Measurements from ENCODE around the gene RAB9A. TPM values are rescaled to one million over a fixed set of nuclear protein-coding genes. Genes with fewer than 3 reads are reported as not detected.

RAB9A gene
- total and polyA plus RNA-seq, 10 of the 15 experiments (the other 5 are each of a cell fraction or from before 2014, with no cell fraction given): 42.1 to 142 (median 49.9) TPM

- TF ChIP-seq MLLT1 (IDR thresholded peaks at IDR 0.05): peak; percentile 87; the same call in 1 of the 2 replicates
- TF ChIP-seq PRDM15 (CRISPR knock-in tag; IDR thresholded peaks at IDR 0.05): no peak
- no peak for TF ChIP-seq RELB (IDR thresholded peaks at IDR 0.05; ENCODE audit: low read depth)
- TF ChIP-seq SIN3A (IDR thresholded peaks at IDR 0.05; ENCODE audit: low read depth, low read length): peak; percentile 33; the same call in 1 of the 2 replicates
- TF ChIP-seq YY1 (IDR thresholded peaks at IDR 0.05; ENCODE audit: low read depth, low read length): peak; percentile 90
- TF ChIP-seq ASH2L (IDR thresholded peaks at IDR 0.05; ENCODE audit: borderline replicate concordance, low read depth): 0 out of 2 replicates have a peak, but pooled peaks have one; percentile 36
- TF ChIP-seq WRNIP1 (IDR thresholded peaks at IDR 0.05; ENCODE audit: borderline replicate concordance, low read depth, low read length): 0 out of 2 replicates have a peak, but pooled peaks have one; percentile 47
- TF ChIP-seq POU2F2 (IDR thresholded peaks at IDR 0.05; ENCODE audit: borderline replicate concordance, low read depth, low read length): 0 out of 3 replicates have a peak, but pooled peaks have one; percentile 23
- peak; percentile 68 for TF ChIP-seq LARP7 (IDR thresholded peaks at IDR 0.05)
- peak; percentile 71 to 77 for TF ChIP-seq IKZF2 (IDR thresholded peaks at IDR 0.05)
- TF ChIP-seq NFYB (IDR thresholded peaks at IDR 0.05; ENCODE audit: insufficient read depth, low read depth, low read length): no peak
- no peak for TF ChIP-seq EZH2 (IDR thresholded peaks at IDR 0.05; ENCODE audit: borderline replicate concordance, control insufficient read depth, low read depth, low read length)
- TF ChIP-seq GATAD2B (conservative IDR thresholded peaks at IDR 0.05; ENCODE audit: low read depth): peak; percentile 51; the same call in 1 of the 2 replicates
- peak; percentile 70; the same call in 1 of the 2 replicates for TF ChIP-seq DPF2 (IDR thresholded peaks at IDR 0.05)
- no peak for TF ChIP-seq SRF (IDR thresholded peaks at IDR 0.05; ENCODE audit: low read depth in 2 of 2, low read length in 2 of 2)
- peak; percentile 87 for TF ChIP-seq IKZF1 (conservative IDR thresholded peaks at IDR 0.05)
- TF ChIP-seq ZNF217 (IDR thresholded peaks at IDR 0.05): no peak
- peak; percentile 51; the same call in 1 of the 2 replicates for TF ChIP-seq NKRF (conservative IDR thresholded peaks at IDR 0.05)
- peak; percentile 60 for TF ChIP-seq POLR2AphosphoS5 (IDR thresholded peaks at IDR 0.05; ENCODE audit: low read length)
- no peak; the same call in 1 of the 2 replicates for TF ChIP-seq SMAD5 (IDR thresholded peaks at IDR 0.05; ENCODE audit: low read depth)
These were observed at the start of gene RAB9A (continued) for GRCh38 chrX:13688958-13689740.
